Ishikawa (cell line): ENCODE results near the gene SLC4A3.

Experiments
- CREB1 ChIP-seq: IDR thresholded peaks from 2 replicates; pipeline ENCODE4 v1.6.1; 2012; ENCODE audit warnings: low read depth
- EP300 ChIP-seq: IDR thresholded peaks from 2 replicates; pipeline ENCODE4 v1.6.1; 2012; ENCODE audit warnings: borderline replicate concordance
- NFIC ChIP-seq: IDR thresholded peaks from 2 replicates; pipeline ENCODE4 v1.6.1; 2012
- TCF12 ChIP-seq: IDR thresholded peaks from 2 replicates; pipeline ENCODE4 v1.6.1; 2012; ENCODE audit warnings: low read depth
- TEAD4 ChIP-seq: IDR thresholded peaks from 2 replicates; pipeline ENCODE4 v1.6.1; 2012

GRCh38 chr2:219642069-219642454 is 14.6 kb downstream of the SLC4A3 start:
- TF ChIP-seq EP300 = no peak
- TF ChIP-seq TCF12 = no peak
- TF ChIP-seq TEAD4 = no peak
- no peak for TF ChIP-seq NFIC
- no peak for TF ChIP-seq CREB1
